ENCODE data around the gene HIPK2. TPM values are rescaled to one million over a fixed set of nuclear protein-coding genes. Genes with fewer than 3 reads are reported as not detected.

The HIPK2 gene
- total and polyA plus RNA-seq, 10 of the 15 experiments (the other 5 are each of a cell fraction or from before 2014, with no cell fraction given) = 1.7 to 39.0 (median 9.4) TPM

GRCh38 chr7:139752604-139753003 lies 25.2 kb downstream of the HIPK2 start:
- DNase-seq (ENCODE audit: low read depth, low spot score) (no peak), FAIRE-seq (no peak), ATAC-seq (no peak)
- in situ Hi-C loops (cut with MboI) (no loop called here), intact Hi-C loops (cut with micrococcal nuclease; ENCODE audit: unreplicated experiment) (no loop called here)
- H3K27ac ChIP-seq (ENCODE audit: control insufficient read depth, insufficient read depth) = no peak overlapping the region
- H3K4me2 ChIP-seq (ENCODE audit: control insufficient read depth, insufficient read depth) = no peak overlapping the region
- RAD21 ChIA-PET (ENCODE audit: unreplicated experiment) = interaction anchor here (0.8 kb wide), 1 partner anchor 80 kb away, joined by 3 read pairs; no protein-coding TSS in a partner anchor
- TF ChIP-seq POLR2A (IDR thresholded peaks at IDR 0.05; ENCODE audit: low read depth, low read length) = no peak
- no peak overlapping the region for H3K4me3 ChIP-seq
- H3K9ac ChIP-seq (ENCODE audit: control insufficient read depth, insufficient read depth, low read length) = no peak overlapping the region
- H3K4me1 ChIP-seq (ENCODE audit: control insufficient read depth, insufficient read depth, low read length) = peaks cover 3% of the 10 kb centered on the region; the same call in 1 of the 2 replicates
- peaks cover 8% of the 10 kb centered on the region for H3K79me2 ChIP-seq (ENCODE audit: control insufficient read depth, insufficient read depth, low read length)
- H3K9me3 ChIP-seq (replicated peaks; ENCODE audit: control insufficient read depth, insufficient read depth, low read length) = no peaks in the 10 kb centered on the region
- H3K36me3 ChIP-seq (ENCODE audit: control insufficient read depth in 2 of 2, insufficient read depth in 2 of 2, low read length in 1 of 2) = no peaks in the 10 kb centered on the region; a peak in 1 of 4 replicates
- CTCF ChIA-PET = interaction anchor here (0.9 to 1.7 kb wide), 3 partner anchors 15 to 107 kb away, joined by 3 to 7 read pairs (median 4); no protein-coding TSS in a partner anchor
- H2AFZ ChIP-seq (ENCODE audit: control insufficient read depth, low read depth, low read length) = no peak overlapping the region
- H3K27me3 ChIP-seq (replicated peaks in 1 of 2; ENCODE audit: control insufficient read depth in 2 of 2, insufficient read depth in 2 of 2, low read length in 1 of 2) = no peaks in the 10 kb centered on the region
- 59% methylated on average over 5 of the region's 5 CpGs for WGBS (ENCODE audit: insufficient coverage, insufficient replicate concordance, low lambda C conversion rate, missing lambda C conversion rate)
- H4K20me1 ChIP-seq (ENCODE audit: control insufficient read depth, insufficient read depth) = peaks cover 7% of the 10 kb centered on the region; the same call in 1 of the 2 replicates
- POLR2A ChIA-PET = interaction anchor here (0.7 kb wide), 1 partner anchor 16 kb away, joined by 9 read pairs; no protein-coding TSS in a partner anchor
- no TSS peak for BruUV-seq (replicated peaks)
- SMC1A ChIA-PET (ENCODE audit: uncharacterized antibody, unreplicated experiment) = interaction anchor here (0.9 to 1.8 kb wide), 5 partner anchors 8 to 105 kb away, joined by 3 to 4 read pairs (median 3); no protein-coding TSS in a partner anchor

GRCh38 chr7:139752148-139752547 lies 25.6 kb downstream of the HIPK2 start:
- Histone ChIP-seq H3K79me2 (ENCODE audit: control insufficient read depth, insufficient read depth, low read length) (peaks cover 8% of the 10 kb centered on the region), H3K4me3 (no peak overlapping the region), H4K20me1 (ENCODE audit: control insufficient read depth, insufficient read depth) (peaks cover 7% of the 10 kb centered on the region; the same call in 1 of the 2 replicates), H2AFZ (ENCODE audit: control insufficient read depth, low read depth, low read length) (no peak overlapping the region), H3K27ac (ENCODE audit: control insufficient read depth, insufficient read depth) (no peak overlapping the region), H3K36me3 (ENCODE audit: control insufficient read depth in 2 of 2, insufficient read depth in 2 of 2, low read length in 1 of 2) (no peaks in the 10 kb centered on the region; a peak in 1 of 4 replicates), H3K9ac (ENCODE audit: control insufficient read depth, insufficient read depth, low read length) (no peak overlapping the region), H3K4me2 (ENCODE audit: control insufficient read depth, insufficient read depth) (no peak overlapping the region), H3K4me1 (ENCODE audit: control insufficient read depth, insufficient read depth, low read length) (peaks cover 3% of the 10 kb centered on the region; the same call in 1 of the 2 replicates), H3K9me3 (replicated peaks; ENCODE audit: control insufficient read depth, insufficient read depth, low read length) (no peaks in the 10 kb centered on the region), H3K27me3 (replicated peaks in 1 of 2; ENCODE audit: control insufficient read depth in 2 of 2, insufficient read depth in 2 of 2, low read length in 1 of 2) (no peaks in the 10 kb centered on the region)
- SMC1A ChIA-PET (ENCODE audit: uncharacterized antibody, unreplicated experiment) = interaction anchor here (0.9 to 1.8 kb wide), 6 partner anchors 9 to 105 kb away, joined by 3 to 5 read pairs (median 4); no protein-coding TSS in a partner anchor
- intact Hi-C loops (cut with micrococcal nuclease; ENCODE audit: unreplicated experiment) = no loop called here
- in situ Hi-C loops (cut with MboI) = no loop called here
- ATAC-seq (no peak), DNase-seq (ENCODE audit: low read depth, low spot score) (no peak), FAIRE-seq (no peak)
- POLR2A ChIA-PET = interaction anchor here (0.7 kb wide), 1 partner anchor 17 kb away, joined by 9 read pairs; no protein-coding TSS in a partner anchor
- BruUV-seq (replicated peaks) = no TSS peak
- 89% methylated on average over 5 of the region's 5 CpGs for WGBS (ENCODE audit: insufficient coverage, insufficient replicate concordance, low lambda C conversion rate, missing lambda C conversion rate)
- RAD21 ChIA-PET (ENCODE audit: unreplicated experiment) = no interaction called here
- CTCF ChIA-PET = interaction anchor here (0.9 to 1.7 kb wide), 3 partner anchors 15 to 43 kb away, joined by 3 to 7 read pairs (median 4); no protein-coding TSS in a partner anchor
- TF ChIP-seq E4F1 (IDR thresholded peaks at IDR 0.05; ENCODE audit: borderline replicate concordance, partially characterized antibody) (no peak), TARDBP (IDR thresholded peaks at IDR 0.05; ENCODE audit: borderline replicate concordance) (no peak), ZBED1 (IDR thresholded peaks at IDR 0.05; ENCODE audit: borderline replicate concordance) (no peak), KDM1A (IDR thresholded peaks at IDR 0.05; ENCODE audit: borderline replicate concordance) (no peak), BACH1 (IDR thresholded peaks at IDR 0.05; ENCODE audit: borderline replicate concordance) (no peak), STAT1 (conservative IDR thresholded peaks at IDR 0.05) (no peak), PBX3 (IDR thresholded peaks at IDR 0.05; ENCODE audit: insufficient replicate concordance, low read depth, low read length) (no peak)

Measured in GM12878 (cell line).